ENCODE measurements around the gene POC5. TPM values are rescaled to one million over a fixed set of nuclear protein-coding genes. Genes with fewer than 3 reads are reported as not detected.

The POC5 gene
- total and polyA plus RNA-seq, 2 of the 13 experiments (the other 11 are each of a cell fraction or from before 2014, with no cell fraction given), result 6.9 to 9.3 TPM

GRCh38 chr5:75670577-75670976 lies 46.7 kb downstream of the POC5 start:
- ATAC-seq, result no peak
- no peak overlapping the region for H3K4me2 ChIP-seq (ENCODE audit: low read depth, low read length)
- TF ChIP-seq HNF4A (CRISPR knock-in tag; IDR thresholded peaks at IDR 0.05), result no peak
- no peak for TF ChIP-seq ATF1 (CRISPR knock-in tag; IDR thresholded peaks at IDR 0.05)
- no peak for TF ChIP-seq ZNF513 (CRISPR knock-in tag; conservative IDR thresholded peaks at IDR 0.05)
- TF ChIP-seq ZNF691 (CRISPR knock-in tag; IDR thresholded peaks at IDR 0.05; ENCODE audit: borderline replicate concordance, low read depth), result no peak
- no peak for TF ChIP-seq IKZF5 (CRISPR knock-in tag; IDR thresholded peaks at IDR 0.05)
- no peak for TF ChIP-seq DNMT1 (CRISPR knock-in tag; IDR thresholded peaks at IDR 0.05)
- no peak overlapping the region for H3K27ac ChIP-seq (ENCODE audit: extremely low read length, insufficient read depth, low read length)
- no peak for DNase-seq (ENCODE audit: low spot score)
- H4K20me1 ChIP-seq (ENCODE audit: insufficient read depth, low read length), result no peaks in the 10 kb centered on the region
- H3K4me3 ChIP-seq (replicated peaks in 1 of 3; ENCODE audit: insufficient read depth in 1 of 3, low read depth in 2 of 3, low read length in 3 of 3), result no peak overlapping the region
- in situ Hi-C loops (cut with HindIII; ENCODE audit: extremely low pct_ligation_motif_present, low pct_unique_long_range_greater_than_20kb) (no loop called here), intact Hi-C loops (cut with micrococcal nuclease; ENCODE audit: unreplicated experiment) (no loop called here)
- WGBS (ENCODE audit: low lambda C conversion rate), result 83% methylated on average over 3 of the region's 3 CpGs
- FAIRE-seq, result no peak
- peaks cover 19% of the 10 kb centered on the region for H3K4me1 ChIP-seq (ENCODE audit: insufficient read depth, low read length)
- CTCF ChIA-PET (ENCODE audit: low intra/inter-chr PET ratio, low total read pairs), result no interaction called here
- no peak overlapping the region for H3K9ac ChIP-seq (ENCODE audit: insufficient read depth, low read depth, low read length)
- no peaks in the 10 kb centered on the region for H3K9me3 ChIP-seq (ENCODE audit: low read length)
- POLR2A ChIA-PET, result no interaction called here
- H3K36me3 ChIP-seq (replicated peaks in 1 of 2; ENCODE audit: control insufficient read depth in 1 of 2, insufficient read depth in 2 of 2, low read length in 2 of 2), result 0 out of 5 replicates have a peak, but pooled peaks cover 0 to 6% of the 10 kb centered on the region in 2 experiments
- no peaks in the 10 kb centered on the region for H3K79me2 ChIP-seq (ENCODE audit: insufficient read depth, low read length)
- H3K27me3 ChIP-seq (ENCODE audit: control insufficient read depth in 1 of 2, insufficient read depth in 2 of 2, low read length in 2 of 2), result no peaks in the 10 kb centered on the region
- BruUV-seq (replicated peaks), result no TSS peak
- H2AFZ ChIP-seq (ENCODE audit: low read length), result no peak overlapping the region
